CD4-positive, alpha-beta T cell treated with Interleukin-12 subunit alpha and Interleukin-12 subunit beta, for 1 hour (primary cell): ENCODE measurements around the gene UBTFL1.
"Not testable (repeated sequence)": the region's sequence is repeated elsewhere in the genome, so short reads cannot be mapped to it uniquely, and the experiment has no call there.

ENCODE experiments used
- DNase-seq: peaks from one replicate; pipeline ENCODE4 v3.0.0-alpha.2; 2020

The UBTFL1 gene

GRCh38 chr11:90085650-90086049, at the start of gene UBTFL1:
Gene UBTFL1 (plus strand): TSS chr11:90085950. CDS start chr11:90085950, 0 bp downstream.
- DNase-seq: not testable (repeated sequence)

GRCh38 chr11:90051591-90052209, 34.0 kb upstream of the UBTFL1 start:
- not testable (repeated sequence) for DNase-seq

- DNase-seq: not testable (repeated sequence)
Measured at GRCh38 chr11:90052311-90052710, 33.4 kb upstream of the UBTFL1 start.

- DNase-seq: not testable (repeated sequence)
Measured at GRCh38 chr11:90053545-90053944, 32.2 kb upstream of the UBTFL1 start.

- not testable (repeated sequence) for DNase-seq
Measured at GRCh38 chr11:90088731-90089130, 3.0 kb downstream of the UBTFL1 start.

GRCh38 chr11:90095230-90095924, 9.6 kb downstream of the UBTFL1 start:
- not testable (repeated sequence) for DNase-seq

GRCh38 chr11:90098261-90098660, 12.5 kb downstream of the UBTFL1 start:
- not testable (repeated sequence) for DNase-seq

- DNase-seq: no peak
Measured at GRCh38 chr11:90100431-90100830, 14.7 kb downstream of the UBTFL1 start.

GRCh38 chr11:90113541-90113940, 27.8 kb downstream of the UBTFL1 start:
- DNase-seq: no peak

- no peak for DNase-seq
Measured at GRCh38 chr11:90120191-90120590, 34.4 kb downstream of the UBTFL1 start.

- no peak for DNase-seq
Measured at GRCh38 chr11:90124371-90124770, 38.6 kb downstream of the UBTFL1 start.

GRCh38 chr11:90124946-90125345, 39.2 kb downstream of the UBTFL1 start:
- DNase-seq: no peak

GRCh38 chr11:90133560-90134477, 48.1 kb downstream of the UBTFL1 start:
- no peak for DNase-seq

- no peak for DNase-seq
Measured at GRCh38 chr11:90134478-90135003, 48.8 kb downstream of the UBTFL1 start, which contains the start of gene NAALAD2. Gene NAALAD2 (plus strand): TSS chr11:90134663. CDS start chr11:90134759, 96 bp downstream.

- DNase-seq: no peak
Measured at GRCh38 chr11:90135016-90135415, 49.3 kb downstream of the UBTFL1 start.
